ENCODE measurements around the gene ZDHHC11B. TPM values are rescaled to one million over a fixed set of nuclear protein-coding genes. Genes with fewer than 3 reads are reported as not detected.
"Not testable (repeated sequence)": the region's sequence is repeated elsewhere in the genome, so short reads cannot be mapped to it uniquely, and the experiment has no call there.

The ZDHHC11B gene
- total RNA-seq, 1 experiment from 2014 or later: 1.4 TPM

DNA sequence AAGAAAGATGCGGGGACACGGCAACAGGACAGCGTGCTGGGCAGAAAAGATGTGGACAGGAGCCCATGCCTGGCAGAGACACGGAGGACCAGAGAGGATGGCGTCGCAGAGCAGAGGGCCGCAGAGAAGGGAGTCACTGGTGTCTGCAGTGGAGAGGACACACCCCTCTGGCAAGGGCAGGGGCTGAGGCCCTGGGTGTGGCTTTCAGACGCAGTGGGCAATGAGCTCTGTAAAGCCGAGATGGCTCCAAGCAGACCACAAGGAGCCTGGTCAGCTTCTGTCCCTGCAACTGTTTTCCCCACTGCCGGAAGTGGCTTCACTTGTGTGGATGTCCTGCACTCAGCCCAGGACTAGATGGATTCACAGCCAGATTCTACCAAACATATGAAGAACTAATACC, 4.2 kb upstream of the ZDHHC11B start:
- Mint-ChIP-seq H3K9me3 (peaks cover 44 to 50% of the 10 kb centered on the region in 2 experiments), H3K36me3 (ENCODE audit: insufficient read depth in 1 of 3, low read depth in 3 of 3) (peaks cover 34 to 54% (median 43%) of the 10 kb centered on the region in 3 experiments), H3K27me3 (ENCODE audit: low read depth) (peaks cover 54% of the 10 kb centered on the region)
- not testable (repeated sequence) for H4K91ac ChIP-seq (ENCODE audit: insufficient read length, low read depth, low read length); H2BK120ac ChIP-seq (ENCODE audit: low read depth, low read length, poor library complexity, severe bottlenecking); H3K23ac ChIP-seq (ENCODE audit: insufficient read length, low read depth, low read length); H3K14ac ChIP-seq (ENCODE audit: insufficient read depth, low read length); H2BK20ac ChIP-seq (ENCODE audit: low read depth, low read length, poor library complexity, severe bottlenecking); H3T11ph ChIP-seq (ENCODE audit: low read length); H3K9ac ChIP-seq (ENCODE audit: extremely low read depth, insufficient read length, low read length); H3K18ac ChIP-seq (ENCODE audit: insufficient read length, low read depth, low read length); H3K4me1 Mint-ChIP-seq; H3K4me2 ChIP-seq (ENCODE audit: insufficient read depth, insufficient read length, low read length); H4K8ac ChIP-seq (replicated peaks; ENCODE audit: insufficient read length, low read depth, low read length); H4K5ac ChIP-seq (ENCODE audit: insufficient read length, low read depth, low read length); H3K23me2 ChIP-seq (ENCODE audit: insufficient read length, low read depth, low read length, poor library complexity, severe bottlenecking); H3K27me3 ChIP-seq (ENCODE audit: insufficient read depth, low read length); H2AK5ac ChIP-seq (ENCODE audit: insufficient read length, low read length); H3K56ac ChIP-seq (ENCODE audit: insufficient read length, low read depth, low read length); DNase-seq; H2BK15ac ChIP-seq (ENCODE audit: low read depth, low read length); H2BK5ac ChIP-seq (ENCODE audit: insufficient read length, low read length); H3K4me1 ChIP-seq (ENCODE audit: insufficient read depth, low read length); H3K4me3 Mint-ChIP-seq; H3K79me2 ChIP-seq (ENCODE audit: insufficient read depth, low read length); H3K4ac ChIP-seq (ENCODE audit: low read depth, low read length); H4K20me1 ChIP-seq (ENCODE audit: control insufficient read depth, insufficient read depth, insufficient read length); H3K27ac Mint-ChIP-seq; H2BK12ac ChIP-seq (ENCODE audit: insufficient read length, low read depth, low read length); H3K9me3 ChIP-seq (ENCODE audit: control insufficient read depth, low read depth, low read length); H3K79me1 ChIP-seq (ENCODE audit: insufficient read depth, low read depth, low read length, poor library complexity, severe bottlenecking); H3K27ac ChIP-seq (ENCODE audit: insufficient read length, low read depth, low read length); H2AFZ ChIP-seq (ENCODE audit: low read length)
- no CpG with 5 or more reads among the region's 10 CpGs for WGBS (ENCODE audit: extremely low coverage, insufficient read length, low lambda C conversion rate)

DNA sequence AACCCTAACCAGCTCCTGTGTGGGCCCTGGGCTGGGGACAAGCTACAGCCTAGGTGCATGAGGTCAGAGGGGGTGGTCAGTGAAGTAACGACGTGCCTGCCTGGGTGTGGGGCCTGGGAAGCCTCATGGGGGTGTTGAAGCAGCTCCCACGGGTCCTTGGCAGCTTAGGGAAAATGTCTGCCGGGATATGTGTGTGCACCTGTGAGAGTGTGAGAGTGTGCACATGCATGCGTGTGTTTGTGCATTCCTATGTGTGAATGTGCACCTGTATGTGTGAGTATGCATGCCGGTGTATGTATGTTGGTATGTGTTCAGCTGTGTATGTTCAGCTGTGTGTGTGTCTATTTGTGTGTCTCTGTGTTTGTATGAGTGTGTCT, 3.3 kb upstream of the ZDHHC11B start:
- DNase-seq; H3K9me3 ChIP-seq (ENCODE audit: control insufficient read depth, low read depth, low read length); H2BK20ac ChIP-seq (ENCODE audit: low read depth, low read length, poor library complexity, severe bottlenecking); H3K27ac ChIP-seq (ENCODE audit: insufficient read length, low read depth, low read length); H2BK5ac ChIP-seq (ENCODE audit: insufficient read length, low read length); H4K5ac ChIP-seq (ENCODE audit: insufficient read length, low read depth, low read length); H2AK5ac ChIP-seq (ENCODE audit: insufficient read length, low read length); H3K79me2 ChIP-seq (ENCODE audit: insufficient read depth, low read length); H3K27ac Mint-ChIP-seq; H4K91ac ChIP-seq (ENCODE audit: insufficient read length, low read depth, low read length); H3K56ac ChIP-seq (ENCODE audit: insufficient read length, low read depth, low read length); H3K23me2 ChIP-seq (ENCODE audit: insufficient read length, low read depth, low read length, poor library complexity, severe bottlenecking); H3K14ac ChIP-seq (ENCODE audit: insufficient read depth, low read length); H2BK15ac ChIP-seq (ENCODE audit: low read depth, low read length); H3K4ac ChIP-seq (ENCODE audit: low read depth, low read length); H3K79me1 ChIP-seq (ENCODE audit: insufficient read depth, low read depth, low read length, poor library complexity, severe bottlenecking); H2AFZ ChIP-seq (ENCODE audit: low read length); H3K18ac ChIP-seq (ENCODE audit: insufficient read length, low read depth, low read length); H3K27me3 ChIP-seq (ENCODE audit: insufficient read depth, low read length); H3K9ac ChIP-seq (ENCODE audit: extremely low read depth, insufficient read length, low read length); H3T11ph ChIP-seq (ENCODE audit: low read length); H3K4me3 Mint-ChIP-seq; H3K4me1 ChIP-seq (ENCODE audit: insufficient read depth, low read length); H4K20me1 ChIP-seq (ENCODE audit: control insufficient read depth, insufficient read depth, insufficient read length); H4K8ac ChIP-seq (replicated peaks; ENCODE audit: insufficient read length, low read depth, low read length); H3K23ac ChIP-seq (ENCODE audit: insufficient read length, low read depth, low read length); H2BK120ac ChIP-seq (ENCODE audit: low read depth, low read length, poor library complexity, severe bottlenecking); H2BK12ac ChIP-seq (ENCODE audit: insufficient read length, low read depth, low read length); H3K4me2 ChIP-seq (ENCODE audit: insufficient read depth, insufficient read length, low read length); H3K4me1 Mint-ChIP-seq: not testable (repeated sequence)
- peaks cover 57% of the 10 kb centered on the region for H3K27me3 Mint-ChIP-seq (ENCODE audit: low read depth)
- H3K36me3 Mint-ChIP-seq (ENCODE audit: insufficient read depth in 1 of 3, low read depth in 3 of 3): peaks cover 26 to 45% (median 37%) of the 10 kb centered on the region in 3 experiments
- no CpG with 5 or more reads among the region's 6 CpGs for WGBS (ENCODE audit: extremely low coverage, insufficient read length, low lambda C conversion rate)
- H3K9me3 Mint-ChIP-seq: peaks cover 36 to 42% of the 10 kb centered on the region in 2 experiments
